ENCODE data around the gene PXMP4.

Gene PXMP4

DNA sequence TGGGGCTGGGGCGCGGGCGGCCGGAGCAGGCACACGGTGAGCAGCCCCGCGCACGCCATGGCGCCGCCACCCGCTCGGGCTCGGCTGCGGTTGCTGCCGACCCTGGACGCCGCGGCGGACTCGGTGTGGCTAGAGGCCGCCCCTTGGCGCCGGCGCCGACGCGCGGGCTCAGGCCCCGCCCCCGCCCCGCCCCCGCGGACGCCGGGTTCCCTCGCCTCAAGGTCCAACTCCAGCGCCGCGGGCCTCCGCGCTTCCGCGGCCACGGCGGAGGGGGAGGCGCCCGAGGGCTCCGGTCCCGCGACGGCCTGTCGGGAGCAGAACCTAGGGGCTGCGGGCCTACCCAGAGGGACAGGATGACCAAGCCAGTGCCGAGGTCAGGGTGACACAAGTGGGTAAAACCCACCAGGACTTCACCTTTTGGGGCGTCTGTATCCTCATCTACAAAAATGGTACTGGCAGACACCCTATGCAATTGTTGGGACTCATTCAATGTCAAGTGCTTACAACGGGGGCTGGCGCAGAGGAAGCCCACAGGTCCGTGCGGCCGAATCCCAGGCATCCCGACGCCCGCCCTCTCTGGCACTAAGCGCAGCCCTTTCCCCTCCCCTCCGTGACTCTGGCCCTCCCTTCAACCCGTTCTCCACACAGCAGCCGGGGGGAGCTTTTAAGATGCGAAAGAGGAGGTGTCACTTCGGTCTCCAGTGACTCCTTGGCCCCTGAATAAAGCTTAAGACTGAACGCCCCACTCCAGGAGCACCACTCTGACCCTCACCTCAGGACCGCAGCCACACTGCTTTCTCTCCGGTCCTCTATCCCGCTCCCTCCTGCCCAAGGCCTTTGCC, 45.6 kb downstream of the PXMP4 start, which contains the start of gene NECAB3:
Gene NECAB3 (minus strand): TSS at position 135 of the 842 bp plus-strand sequence. CDS start 76 bp downstream, at position 59.
- DNase-seq (ENCODE audit: extremely low spot score) = peak; percentile 88
- POLR2A ChIA-PET = interaction anchor here (1.0 kb wide), 1 partner anchor 10 kb away, joined by 6 read pairs; no protein-coding TSS in a partner anchor
- CTCF ChIA-PET = interaction anchor here (1.3 kb wide), 1 partner anchor 11 kb away, joined by 3 read pairs; no protein-coding TSS in a partner anchor
- TF ChIP-seq, protein P1, sequence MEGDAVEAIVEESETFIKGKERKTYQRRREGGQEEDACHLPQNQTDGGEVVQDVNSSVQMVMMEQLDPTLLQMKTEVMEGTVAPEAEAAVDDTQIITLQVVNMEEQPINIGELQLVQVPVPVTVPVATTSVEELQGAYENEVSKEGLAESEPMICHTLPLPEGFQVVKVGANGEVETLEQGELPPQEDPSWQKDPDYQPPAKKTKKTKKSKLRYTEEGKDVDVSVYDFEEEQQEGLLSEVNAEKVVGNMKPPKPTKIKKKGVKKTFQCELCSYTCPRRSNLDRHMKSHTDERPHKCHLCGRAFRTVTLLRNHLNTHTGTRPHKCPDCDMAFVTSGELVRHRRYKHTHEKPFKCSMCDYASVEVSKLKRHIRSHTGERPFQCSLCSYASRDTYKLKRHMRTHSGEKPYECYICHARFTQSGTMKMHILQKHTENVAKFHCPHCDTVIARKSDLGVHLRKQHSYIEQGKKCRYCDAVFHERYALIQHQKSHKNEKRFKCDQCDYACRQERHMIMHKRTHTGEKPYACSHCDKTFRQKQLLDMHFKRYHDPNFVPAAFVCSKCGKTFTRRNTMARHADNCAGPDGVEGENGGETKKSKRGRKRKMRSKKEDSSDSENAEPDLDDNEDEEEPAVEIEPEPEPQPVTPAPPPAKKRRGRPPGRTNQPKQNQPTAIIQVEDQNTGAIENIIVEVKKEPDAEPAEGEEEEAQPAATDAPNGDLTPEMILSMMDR (IDR thresholded peaks at IDR 0.05; ENCODE audit: control extremely low read depth, extremely low read depth, low read depth, missing control alignments) = no peak

DNA sequence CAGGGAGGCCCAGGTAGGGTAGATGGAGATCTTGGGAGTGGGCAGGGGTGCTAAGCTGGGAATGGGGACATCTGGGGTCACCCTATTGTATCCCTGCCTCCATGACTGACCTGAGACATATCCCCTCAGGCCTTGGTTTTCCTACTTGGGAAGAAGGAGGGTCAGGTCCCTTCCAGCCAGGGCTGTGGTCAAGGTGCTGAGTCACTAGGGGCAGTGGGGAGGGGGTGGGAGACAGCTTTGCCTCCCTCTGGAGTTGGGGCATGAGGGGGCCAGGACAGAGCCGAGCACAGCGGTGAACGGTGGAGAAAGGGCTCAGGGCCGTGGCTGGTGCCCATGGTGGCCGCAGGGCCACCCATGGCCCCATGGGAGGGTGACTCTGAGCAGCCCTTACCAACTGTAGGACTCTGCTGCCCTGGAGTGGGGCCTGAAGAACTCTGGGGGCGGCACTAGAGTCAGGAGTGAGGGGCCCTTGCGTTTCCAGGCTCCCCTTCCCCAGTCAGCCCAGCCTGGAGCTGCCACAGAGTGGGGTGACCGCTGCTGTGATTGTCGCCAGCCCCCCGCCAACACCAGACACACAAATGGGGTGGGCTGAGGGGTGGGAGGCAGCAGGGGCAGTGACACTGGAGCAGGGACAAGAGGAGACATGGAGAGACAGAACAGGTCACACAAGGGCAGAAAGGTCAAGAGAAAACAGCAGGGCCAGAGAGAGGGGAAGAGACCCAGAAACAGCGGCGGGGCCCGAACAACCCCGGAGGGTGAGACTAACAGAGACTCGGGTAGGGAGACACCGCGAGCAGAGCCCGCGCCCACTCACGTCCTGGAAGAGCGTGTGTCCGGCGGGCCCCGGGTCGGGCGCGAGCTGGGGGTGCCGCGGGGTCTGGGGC, 46.5 kb downstream of the PXMP4 start:
- ChIA-PET POLR2A (interaction anchor here (0.6 to 1.0 kb wide), 2 partner anchors 9 to 352 kb away, joined by 4 to 6 read pairs; no protein-coding TSS in a partner anchor), CTCF (no interaction called here)
- TF ChIP-seq, protein P1 (IDR thresholded peaks at IDR 0.05; ENCODE audit: control extremely low read depth, extremely low read depth, low read depth, missing control alignments) = no peak

DNA sequence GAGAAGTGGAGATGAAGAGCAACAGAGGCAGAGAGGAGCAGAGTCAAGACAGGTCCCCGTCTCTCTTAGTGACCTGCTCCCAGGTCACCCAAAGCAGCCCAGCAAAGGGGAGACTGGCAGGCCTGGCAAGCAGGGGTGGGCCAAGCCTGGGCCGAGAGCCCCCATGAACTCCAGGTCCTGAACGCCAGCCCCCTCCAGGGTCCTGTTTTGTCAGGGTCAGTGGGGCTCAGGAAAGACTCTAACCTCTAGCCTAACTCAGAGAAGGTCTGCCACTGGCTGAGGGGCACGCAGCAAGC, 47.0 kb downstream of the PXMP4 start:
- ChIA-PET POLR2A (interaction anchor here (0.6 kb wide), 1 partner anchor 352 kb away, joined by 4 read pairs; no protein-coding TSS in a partner anchor), CTCF (no interaction called here)
- DNase-seq (ENCODE audit: extremely low spot score) = no peak
- TF ChIP-seq, protein P1 (IDR thresholded peaks at IDR 0.05; ENCODE audit: control extremely low read depth, extremely low read depth, low read depth, missing control alignments) = no peak

More for the DNA sequence above, 46.5 kb downstream of the PXMP4 start:
- DNase-seq (ENCODE audit: extremely low spot score) = no peak

DNA sequence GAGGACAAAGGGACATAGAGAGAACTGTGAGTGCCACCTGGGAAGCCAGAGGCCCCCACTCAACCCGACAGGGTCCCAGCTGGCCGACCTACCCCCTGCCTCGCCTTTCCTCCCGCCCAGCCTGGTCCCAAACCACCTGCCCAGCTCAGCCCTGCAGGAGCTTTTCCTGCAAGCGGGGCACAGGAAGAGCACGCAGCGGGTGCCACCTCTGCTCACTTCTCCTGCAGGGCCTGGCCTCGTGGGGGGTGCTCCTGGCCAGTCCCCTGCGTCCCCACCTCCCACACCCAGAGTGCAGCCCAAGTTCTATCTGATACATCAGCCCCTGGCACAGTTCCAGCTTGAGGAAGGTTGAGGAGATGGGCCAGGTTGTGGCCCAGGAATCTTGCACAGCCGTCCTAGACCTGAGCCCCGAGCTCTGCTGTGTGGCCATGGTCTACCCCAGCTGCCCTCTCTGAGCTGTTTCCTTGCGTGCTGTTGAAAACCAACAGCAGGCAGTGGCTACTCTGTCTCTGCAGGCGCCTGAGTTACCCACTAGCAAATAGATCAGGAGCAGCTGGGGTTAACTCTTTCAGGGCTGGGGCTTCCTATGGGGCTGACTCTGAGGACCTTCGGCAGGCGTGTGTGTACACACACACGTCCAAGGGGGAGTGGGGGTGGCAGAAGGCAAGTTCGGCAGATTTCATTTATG, 47.5 kb downstream of the PXMP4 start:
- TF ChIP-seq, protein P1 (IDR thresholded peaks at IDR 0.05; ENCODE audit: control extremely low read depth, extremely low read depth, low read depth, missing control alignments) = no peak
- DNase-seq (ENCODE audit: extremely low spot score) = no peak
- CTCF ChIA-PET = interaction anchor here (2.7 kb wide), 1 partner anchor 9 kb away, joined by 9 read pairs; no protein-coding TSS in a partner anchor
- POLR2A ChIA-PET = no interaction called here

DNA sequence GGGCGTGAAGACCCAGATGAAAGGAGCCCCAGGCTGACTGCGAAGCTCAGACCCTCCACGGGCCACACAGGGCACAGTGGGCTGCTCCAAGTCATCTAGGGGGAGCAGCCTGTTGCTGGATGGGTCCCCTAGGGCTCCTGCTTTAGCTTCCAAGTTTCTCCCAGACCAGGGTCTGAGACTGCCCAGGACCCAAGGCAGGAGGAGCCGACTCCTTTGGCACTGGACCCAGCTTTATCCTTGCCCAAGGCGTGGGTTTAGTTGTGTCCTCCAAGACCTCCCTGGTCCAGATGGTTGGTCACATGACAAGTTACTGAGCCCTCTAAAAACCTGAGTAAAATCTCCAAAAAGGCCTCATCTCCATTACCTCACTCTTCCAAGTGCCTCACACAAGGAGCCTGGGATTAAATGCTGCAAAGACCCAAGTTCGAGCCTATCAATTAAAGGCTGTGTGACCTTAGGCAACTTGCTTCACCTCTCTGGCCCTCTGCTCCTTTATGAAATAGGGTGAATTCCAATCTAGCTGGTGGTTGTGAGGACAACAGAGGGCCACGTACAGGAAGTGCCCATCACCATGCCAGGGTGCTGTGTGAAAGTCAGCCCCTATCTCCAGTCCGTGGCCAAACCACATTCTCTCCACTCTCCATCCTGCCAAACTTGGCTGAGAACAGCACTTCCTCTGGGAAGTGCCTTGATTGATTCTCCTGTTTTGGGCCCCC, 48.4 kb downstream of the PXMP4 start:
- ChIA-PET CTCF (interaction anchor here (0.9 to 2.7 kb wide), 2 partner anchors 9 to 13 kb away, joined by 3 to 9 read pairs; no protein-coding TSS in a partner anchor), POLR2A (no interaction called here)
- no peak for DNase-seq (ENCODE audit: extremely low spot score)
- TF ChIP-seq, protein P1 (IDR thresholded peaks at IDR 0.05; ENCODE audit: control extremely low read depth, extremely low read depth, low read depth, missing control alignments) = no peak

All from GM10248 (cell line).